Stimulated activated naive CD4-positive, alpha-beta T cell treated with Interleukin-2 at 50 U/mL for 16 hours (primary cell): ENCODE results near the gene CDC73.
"Not testable (repeated sequence)": the region's sequence is repeated elsewhere in the genome, so short reads cannot be mapped to it uniquely, and the experiment has no call there.

ENCODE experiments used
- DNase-seq: peaks from one replicate; lab custom pipeline; 2025; lab: John Stamatoyannopoulos, UW

The CDC73 gene

DNA sequence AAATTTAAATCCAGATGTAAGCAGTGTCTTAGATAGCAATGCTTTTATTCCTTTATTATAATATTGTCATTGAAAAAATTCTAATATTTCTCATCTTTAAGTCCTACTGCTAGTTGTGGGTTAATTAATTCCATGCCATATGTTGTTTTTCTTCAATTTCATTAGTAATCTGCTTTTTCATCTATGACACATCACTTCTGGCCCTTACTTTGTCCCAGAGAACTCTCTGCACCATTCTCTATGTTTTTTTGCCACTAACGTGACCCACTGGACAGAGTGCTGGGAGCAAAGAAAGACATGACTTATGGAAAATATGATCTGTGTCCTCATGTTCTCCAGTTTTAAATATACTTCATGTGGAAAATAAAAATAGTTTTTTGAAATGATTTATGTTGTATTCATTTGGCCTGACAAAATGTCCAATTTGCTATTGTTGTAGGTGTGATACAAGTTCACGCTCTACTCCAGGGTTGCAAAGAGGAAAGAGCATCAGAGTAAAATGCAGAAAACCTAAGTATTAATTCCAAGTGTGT is 166.8 kb downstream of the CDC73 start:
- not testable (repeated sequence) for DNase-seq

DNA sequence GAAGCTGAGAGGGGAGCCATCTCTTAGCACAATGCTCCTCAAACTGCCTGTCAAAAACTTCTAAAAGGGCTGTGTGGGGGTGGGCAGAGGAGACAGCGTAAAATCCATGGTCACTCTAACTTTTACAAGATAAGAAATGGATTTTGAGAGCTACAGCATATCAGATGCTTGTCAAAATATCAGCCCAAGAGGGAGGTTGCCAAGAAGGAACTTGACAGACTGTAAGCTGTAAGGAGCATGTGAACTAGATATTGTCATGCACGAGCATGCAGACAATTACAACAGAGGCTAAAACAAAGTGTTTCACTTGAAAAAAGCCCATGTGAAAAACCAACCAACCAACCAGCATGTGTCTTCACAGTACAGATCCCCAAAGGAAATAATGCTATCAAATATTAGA is 171.9 kb downstream of the CDC73 start:
- no peak for DNase-seq

DNA sequence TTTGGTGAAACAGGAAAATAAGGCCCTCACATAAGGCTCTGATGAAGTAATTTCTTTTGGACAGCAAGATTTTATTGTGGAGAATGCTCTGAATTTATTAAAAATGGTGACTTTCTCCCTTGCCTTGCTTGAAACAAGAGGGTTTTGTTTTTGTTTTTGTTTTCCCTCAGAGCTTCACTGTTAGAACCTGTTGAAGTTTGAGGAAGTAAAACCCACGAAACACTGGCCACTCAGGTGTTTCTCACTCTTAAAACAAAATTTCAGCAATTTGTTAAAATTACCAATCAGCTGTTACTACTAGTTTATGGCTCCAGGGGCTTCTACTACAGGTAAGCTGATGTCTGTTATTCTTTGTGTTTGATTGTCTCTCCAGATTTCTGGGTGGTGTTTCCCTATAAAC is 177.2 kb downstream of the CDC73 start:
- DNase-seq = no peak

DNA sequence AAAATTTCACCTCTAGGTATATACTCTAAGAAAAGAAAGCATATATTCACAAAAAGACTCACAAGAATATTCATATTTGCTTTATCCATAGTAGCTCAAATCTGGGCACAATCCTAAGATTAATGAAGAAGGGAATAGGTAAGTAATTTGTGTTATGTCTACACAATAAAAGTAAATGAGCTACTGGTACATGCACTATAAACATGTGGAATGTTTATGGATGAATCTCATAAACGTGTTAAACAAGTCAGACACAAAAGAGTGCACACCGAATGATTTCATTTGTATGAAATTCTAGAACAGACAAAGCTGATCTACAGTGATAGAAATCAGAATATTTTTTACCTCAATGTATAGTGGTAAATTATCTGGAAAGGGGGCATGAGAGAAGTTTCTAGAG is 179.9 kb downstream of the CDC73 start:
- no peak for DNase-seq

- DNase-seq = no peak
Measured at GRCh38 chr1:193303849-193304248, 182.0 kb downstream of the CDC73 start.
